Mesenchymal stem cell (in vitro differentiated cells and primary cell): ENCODE results near the gene AKIRIN2.

Experiments used
- DNase-seq: peaks from one replicate; pipeline ENCODE4 v3.0.0-alpha.2; 2013
- H2AFZ ChIP-seq: one replicate; pipeline ENCODE4 v1.6.1; 2013; ENCODE audit warnings: low read depth, mild to moderate bottlenecking, control low read depth, inconsistent platforms, low read length, moderate library complexity
- H2AK5ac ChIP-seq: 2 replicates; pipeline ENCODE4 v1.6.1; 2013; ENCODE audit warnings: low read length, moderate library complexity, mild to moderate bottlenecking, inconsistent platforms; ENCODE audit not compliant: severe bottlenecking
- H2BK120ac ChIP-seq: one replicate; pipeline ENCODE4 v1.6.1; 2013; ENCODE audit warnings: low read depth, mild to moderate bottlenecking, inconsistent platforms, low read length, moderate library complexity
- H2BK12ac ChIP-seq, 2 experiments: one replicate each; pipeline ENCODE4 v1.6.1; 2013; ENCODE audit warnings: inconsistent platforms in 2 of 2, low read length in 2 of 2, mild to moderate bottlenecking in 2 of 2, moderate library complexity in 2 of 2, control low read depth in 1 of 2
- H2BK15ac ChIP-seq: one replicate; pipeline ENCODE4 v1.6.1; 2013; ENCODE audit warnings: mild to moderate bottlenecking, low read depth, inconsistent platforms; ENCODE audit not compliant: poor library complexity, severe bottlenecking
- H2BK5ac ChIP-seq: 2 replicates; pipeline ENCODE4 v1.6.1; 2013; ENCODE audit warnings: low read depth, mild to moderate bottlenecking, low read length, control low read depth, inconsistent platforms; ENCODE audit not compliant: poor library complexity, severe bottlenecking
- H3K14ac ChIP-seq, 2 experiments: one replicate each; pipeline ENCODE4 v1.6.1; 2013; ENCODE audit warnings: inconsistent platforms in 2 of 2, low read length in 2 of 2, control low read depth in 1 of 2, mild to moderate bottlenecking in 1 of 2, moderate library complexity in 1 of 2
- H3K18ac ChIP-seq, 2 experiments: one replicate each; pipeline ENCODE4 v1.6.1; 2013; ENCODE audit warnings: inconsistent platforms in 2 of 2, low read length in 2 of 2, control low read depth in 1 of 2, low read depth in 1 of 2, mild to moderate bottlenecking in 1 of 2
- H3K23ac ChIP-seq, 2 experiments: one replicate each; pipeline ENCODE4 v1.6.1; 2013; ENCODE audit warnings: inconsistent platforms in 2 of 2, low read length in 2 of 2, mild to moderate bottlenecking in 2 of 2, moderate library complexity in 2 of 2, control low read depth in 1 of 2
- H3K27ac ChIP-seq: 2 replicates; pipeline ENCODE4 v1.5.1; 2013; ENCODE audit warnings: mild to moderate bottlenecking, moderate library complexity, low read length, control low read depth, inconsistent platforms; ENCODE audit not compliant: poor library complexity, severe bottlenecking
- H3K27me3 ChIP-seq, 2 experiments: 2 replicates each; pipeline versions ENCODE4 v1.6.1 to v1.7.0; 2013; ENCODE audit warnings: low read length in 2 of 2, mild to moderate bottlenecking in 2 of 2, moderate library complexity in 2 of 2, control low read depth in 1 of 2, inconsistent platforms in 1 of 2; ENCODE audit not compliant: control insufficient read depth in 1 of 2, insufficient read depth in 1 of 2
- H3K36me3 ChIP-seq, 2 experiments: 2 replicates each; pipeline versions ENCODE4 v1.6.1 to v1.7.0; 2013; ENCODE audit warnings: low read length in 2 of 2, control low read depth in 1 of 2, inconsistent platforms in 1 of 2, low read depth in 1 of 2, mild to moderate bottlenecking in 1 of 2; ENCODE audit not compliant: insufficient read depth in 2 of 2, control insufficient read depth in 1 of 2
- H3K4ac ChIP-seq, 2 experiments: one replicate each; pipeline ENCODE4 v1.6.1; 2013; ENCODE audit warnings: inconsistent platforms in 2 of 2, low read length in 2 of 2, mild to moderate bottlenecking in 2 of 2, moderate library complexity in 2 of 2, control low read depth in 1 of 2, low read depth in 1 of 2
- H3K4me1 ChIP-seq: 2 replicates; pipeline ENCODE4 v1.6.1; 2013; ENCODE audit warnings: low read depth, low read length, control low read depth; ENCODE audit not compliant: control insufficient read depth, insufficient read depth
- H3K4me2 ChIP-seq: 2 replicates; pipeline ENCODE4 v1.6.1; 2013; ENCODE audit warnings: low read length, mild to moderate bottlenecking, inconsistent platforms; ENCODE audit not compliant: poor library complexity, severe bottlenecking
- H3K4me3 ChIP-seq, 2 experiments: 2 replicates each; pipeline versions ENCODE4 v1.5.1 to v1.7.0; 2013; ENCODE audit warnings: low read length in 2 of 2, mild to moderate bottlenecking in 2 of 2, control low read depth in 1 of 2, low read depth in 1 of 2; ENCODE audit not compliant: insufficient read depth in 1 of 2
- H3K79me1 ChIP-seq: replicated peaks from 2 replicates; pipeline ENCODE4 v1.6.1; 2013; ENCODE audit warnings: mild to moderate bottlenecking, control low read depth, low read length, inconsistent platforms; ENCODE audit not compliant: poor library complexity, severe bottlenecking
- H3K9ac ChIP-seq: 2 replicates; pipeline ENCODE4 v1.7.0; 2013; ENCODE audit warnings: mild to moderate bottlenecking, low read length, moderate library complexity
- H3K9me3 ChIP-seq: 2 replicates; pipeline ENCODE4 v1.7.0; 2013; ENCODE audit warnings: mild to moderate bottlenecking, low read length; ENCODE audit not compliant: control insufficient read depth
- H4K8ac ChIP-seq: one replicate; pipeline ENCODE4 v1.6.1; 2013; ENCODE audit warnings: inconsistent platforms, mild to moderate bottlenecking, low read length, moderate library complexity
- H4K91ac ChIP-seq: one replicate; pipeline ENCODE4 v1.6.1; 2013; ENCODE audit warnings: mild to moderate bottlenecking, low read length, inconsistent platforms
- WGBS: methylation state at CpG from one replicate; pipeline ENCODE4 v1.1.7; 2013; ENCODE audit warnings: mixed read lengths; 5-methylcytosine and 5-hydroxymethylcytosine counted together

Gene AKIRIN2

DNA sequence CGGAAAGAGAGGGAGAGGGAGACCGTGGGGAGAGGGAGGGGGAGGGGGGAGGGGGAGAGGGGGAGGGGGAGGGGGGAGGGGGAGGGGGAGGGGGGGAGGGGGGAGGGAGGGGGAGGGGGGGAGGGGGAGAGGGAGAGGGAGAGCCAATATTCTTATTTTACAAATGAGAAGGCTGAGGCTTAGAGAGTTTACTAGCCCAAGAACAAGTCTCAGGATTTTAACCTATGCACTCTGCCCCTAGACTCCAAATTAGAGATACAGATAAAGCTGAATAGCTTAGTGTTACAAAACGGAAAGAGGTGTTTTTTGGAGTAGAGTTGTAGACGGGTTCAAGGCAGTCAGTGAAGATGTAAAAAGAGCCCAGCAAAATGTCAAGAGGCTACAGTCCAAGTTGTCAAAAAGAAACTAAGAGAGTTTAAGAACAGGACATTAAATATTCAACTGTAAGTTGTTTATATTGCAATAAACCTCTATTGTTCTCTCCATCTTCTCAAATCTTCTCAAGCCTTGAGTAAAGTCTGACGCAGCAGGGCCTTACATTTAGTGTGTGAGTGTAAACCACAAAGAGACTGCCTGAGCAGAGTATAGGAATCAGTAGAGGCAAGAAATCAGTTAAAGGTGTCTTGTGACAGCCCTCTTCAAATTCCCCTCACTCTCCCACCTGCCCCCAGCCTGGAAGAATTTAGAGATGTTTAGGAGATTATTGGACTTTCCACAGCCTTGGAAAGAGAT, 34.9 kb upstream of the AKIRIN2 start:
- 85% methylated on average over 3 of the region's 5 CpGs for WGBS
- Histone ChIP-seq H4K91ac (no peak overlapping the region), H3K18ac (no peak overlapping the region), H3K4me3 (no peak overlapping the region), H2BK12ac (no peak overlapping the region), H3K4me2 (no peak overlapping the region), H3K4ac (no peak overlapping the region), H3K27me3 (no peaks in the 10 kb centered on the region), H4K8ac (no peak overlapping the region), H3K9ac (no peak overlapping the region), H3K23ac (no peak overlapping the region), H3K4me1 (no peaks in the 10 kb centered on the region), H2AK5ac (no peak overlapping the region), H2BK5ac (no peak overlapping the region), H2BK15ac (no peak overlapping the region), H3K9me3 (no peaks in the 10 kb centered on the region), H3K36me3 (no peaks in the 10 kb centered on the region), H3K14ac (no peak overlapping the region), H3K79me1 (no peaks in the 10 kb centered on the region), H2BK120ac (no peak overlapping the region), H3K27ac (no peak overlapping the region), H2AFZ (no peak overlapping the region)
- DNase-seq, result no peak

DNA sequence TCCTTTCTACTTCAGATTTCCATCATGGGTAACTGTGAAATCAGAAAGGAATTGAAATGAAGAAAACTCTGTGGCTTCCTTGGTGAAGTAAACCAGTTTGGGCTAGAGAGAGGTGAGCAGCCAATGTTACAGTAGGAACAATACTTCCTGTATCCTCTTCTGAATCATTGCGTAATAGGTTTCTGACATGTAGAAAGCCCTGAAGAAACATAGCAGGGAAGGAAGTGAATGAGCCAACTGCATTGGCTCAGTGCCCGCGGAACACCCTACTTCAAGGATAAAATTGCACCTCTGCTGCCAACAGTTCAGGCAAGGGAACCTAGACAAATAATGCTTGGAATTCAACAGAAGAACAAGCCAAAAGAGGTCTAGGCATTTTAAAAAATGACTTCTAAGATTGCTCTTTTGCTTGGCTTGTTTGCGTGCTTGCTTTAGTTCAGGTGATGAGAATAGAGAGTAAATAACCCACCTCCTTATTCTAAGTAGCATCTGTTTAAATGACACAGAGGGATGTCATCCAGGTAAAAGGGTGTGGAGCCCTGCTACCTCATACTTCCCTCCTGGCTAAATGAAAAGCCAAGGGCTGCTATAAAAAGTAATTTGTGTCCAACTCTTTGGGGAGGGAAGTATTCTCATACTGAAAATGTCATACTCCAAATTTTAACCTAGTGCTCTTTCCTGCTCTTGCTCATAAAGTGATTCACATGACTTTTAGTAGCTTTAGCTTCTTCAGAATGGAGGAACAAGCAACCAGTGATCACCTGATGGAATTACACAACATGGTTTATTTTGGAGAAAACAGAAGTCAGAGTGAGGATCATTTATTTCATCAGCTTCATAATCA, 30.0 kb upstream of the AKIRIN2 start:
- no peak overlapping the region for H3K14ac ChIP-seq
- WGBS, result 90% methylated on average over 3 of the region's 4 CpGs

DNA sequence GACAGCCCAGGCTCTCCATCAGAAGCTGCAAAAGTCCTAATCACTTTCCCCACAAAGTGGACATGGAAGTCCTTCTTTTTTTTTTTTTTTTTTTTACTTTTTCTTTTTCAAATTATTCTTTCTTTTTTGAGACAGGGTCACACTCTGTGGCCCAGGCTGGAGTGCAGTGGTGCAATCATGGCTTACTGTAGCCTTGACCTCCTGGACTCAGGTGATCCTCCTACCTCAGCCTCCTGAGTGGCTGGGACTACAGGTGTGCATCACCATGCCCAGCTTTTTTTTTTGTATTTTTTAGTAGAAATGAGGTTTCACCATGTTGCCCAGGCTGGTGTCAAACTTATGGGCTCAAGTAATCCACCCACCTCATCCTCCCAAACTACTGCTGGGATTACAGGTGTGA, 29.0 kb upstream of the AKIRIN2 start:
- no peaks in the 10 kb centered on the region for H3K79me1 ChIP-seq
- H3K36me3 ChIP-seq, result no peaks in the 10 kb centered on the region
- H3K9me3 ChIP-seq, result no peaks in the 10 kb centered on the region
- H3K27me3 ChIP-seq, result no peaks in the 10 kb centered on the region
- no peak overlapping the region for H3K18ac ChIP-seq
- no peak overlapping the region for H3K14ac ChIP-seq
- DNase-seq, result no peak
- H3K4me1 ChIP-seq, result peaks cover 2% of the 10 kb centered on the region
- H3K4ac ChIP-seq, result no peak overlapping the region
- no peak overlapping the region for H2BK12ac ChIP-seq
- no peak overlapping the region for H3K4me3 ChIP-seq
- H2BK15ac ChIP-seq, result no peak overlapping the region
- no peak overlapping the region for H3K27ac ChIP-seq
- H2BK120ac ChIP-seq, result no peak overlapping the region
- H4K91ac ChIP-seq, result no peak overlapping the region
- H3K23ac ChIP-seq, result no peak overlapping the region
- H3K9ac ChIP-seq, result no peak overlapping the region
- no peak overlapping the region for H4K8ac ChIP-seq
- H2BK5ac ChIP-seq, result no peak overlapping the region
- H2AFZ ChIP-seq, result no peak overlapping the region
- no peak overlapping the region for H2AK5ac ChIP-seq
- H3K4me2 ChIP-seq, result no peak overlapping the region

More for the DNA sequence above, 30.0 kb upstream of the AKIRIN2 start:
- H3K4me1 ChIP-seq, result peaks cover 2% of the 10 kb centered on the region
- H3K27me3 ChIP-seq, result no peaks in the 10 kb centered on the region
- H3K27ac ChIP-seq, result no peak overlapping the region
- H2BK12ac ChIP-seq, result no peak overlapping the region
- H2AFZ ChIP-seq, result no peak overlapping the region
- H2BK5ac ChIP-seq, result no peak overlapping the region
- DNase-seq, result peak; percentile 74
- H3K9ac ChIP-seq, result peak overlapping the region; percentile 44
- H3K79me1 ChIP-seq, result no peaks in the 10 kb centered on the region
- no peaks in the 10 kb centered on the region for H3K36me3 ChIP-seq
- H3K9me3 ChIP-seq, result no peaks in the 10 kb centered on the region
- H3K18ac ChIP-seq, result peak overlapping the region in 1 of 2 experiments; percentile 71
- no peak overlapping the region for H2AK5ac ChIP-seq
- no peak overlapping the region for H3K23ac ChIP-seq
- H2BK120ac ChIP-seq, result no peak overlapping the region
- H4K91ac ChIP-seq, result no peak overlapping the region
- no peak overlapping the region for H3K4me2 ChIP-seq
- peak overlapping the region in 1 of 2 experiments; percentile 22 for H3K4me3 ChIP-seq
- no peak overlapping the region for H2BK15ac ChIP-seq
- peak overlapping the region; percentile 37 for H4K8ac ChIP-seq
- no peak overlapping the region for H3K4ac ChIP-seq

DNA sequence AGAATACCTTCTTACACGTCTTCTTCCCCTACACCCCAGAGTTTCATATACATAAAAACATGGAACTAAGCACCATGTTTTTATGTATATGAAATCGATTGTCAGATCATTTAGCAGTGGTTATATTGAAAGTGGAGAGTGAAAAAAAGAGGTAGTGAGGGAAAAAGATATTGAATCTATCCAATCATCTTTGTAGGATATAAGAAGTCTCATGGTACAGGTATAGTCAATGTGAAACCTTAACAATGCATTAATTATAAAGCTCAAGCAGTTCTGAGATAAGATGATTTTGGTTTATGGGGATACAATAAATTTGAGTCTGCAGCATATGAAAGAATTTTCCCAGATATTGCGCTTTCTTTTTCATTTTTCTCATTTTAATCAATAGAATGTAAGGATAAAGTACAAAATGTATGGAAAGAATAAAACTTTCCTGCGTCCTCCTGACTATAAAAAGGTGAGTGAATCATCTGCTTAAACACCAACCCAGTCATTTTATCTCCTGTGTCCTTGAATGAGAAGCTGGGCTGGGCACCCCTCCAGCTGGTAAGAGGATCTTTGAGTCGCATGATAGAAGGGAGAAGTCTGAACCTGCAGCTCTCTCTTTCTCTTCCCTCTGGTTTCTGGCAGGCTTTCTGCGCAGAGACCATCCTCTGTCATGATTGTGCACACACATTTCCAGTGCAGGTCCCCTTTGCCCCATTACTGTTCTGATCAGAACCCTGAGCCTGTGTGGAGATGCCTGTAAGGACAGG, 28.1 kb upstream of the AKIRIN2 start:
- H3K36me3 ChIP-seq, result no peaks in the 10 kb centered on the region
- H3K18ac ChIP-seq, result no peak overlapping the region
- no peak overlapping the region for H2BK15ac ChIP-seq
- no peak overlapping the region for H2BK5ac ChIP-seq
- H3K79me1 ChIP-seq, result no peaks in the 10 kb centered on the region
- no peak overlapping the region for H3K4ac ChIP-seq
- no peak overlapping the region for H3K14ac ChIP-seq
- no peaks in the 10 kb centered on the region for H3K9me3 ChIP-seq
- H3K23ac ChIP-seq, result no peak overlapping the region
- no peak for DNase-seq
- H2AK5ac ChIP-seq, result no peak overlapping the region
- no peak overlapping the region for H2BK12ac ChIP-seq
- H3K27me3 ChIP-seq, result no peaks in the 10 kb centered on the region
- no peak overlapping the region for H2AFZ ChIP-seq
- H3K4me2 ChIP-seq, result no peak overlapping the region
- H4K91ac ChIP-seq, result no peak overlapping the region
- peaks cover 2% of the 10 kb centered on the region for H3K4me1 ChIP-seq
- H2BK120ac ChIP-seq, result no peak overlapping the region
- no peak overlapping the region for H3K4me3 ChIP-seq
- 78% methylated on average over 4 of the region's 6 CpGs for WGBS
- H4K8ac ChIP-seq, result no peak overlapping the region
- H3K27ac ChIP-seq, result no peak overlapping the region
- no peak overlapping the region for H3K9ac ChIP-seq
